Measurements from ENCODE around the gene HTRA1.

Gene HTRA1

DNA sequence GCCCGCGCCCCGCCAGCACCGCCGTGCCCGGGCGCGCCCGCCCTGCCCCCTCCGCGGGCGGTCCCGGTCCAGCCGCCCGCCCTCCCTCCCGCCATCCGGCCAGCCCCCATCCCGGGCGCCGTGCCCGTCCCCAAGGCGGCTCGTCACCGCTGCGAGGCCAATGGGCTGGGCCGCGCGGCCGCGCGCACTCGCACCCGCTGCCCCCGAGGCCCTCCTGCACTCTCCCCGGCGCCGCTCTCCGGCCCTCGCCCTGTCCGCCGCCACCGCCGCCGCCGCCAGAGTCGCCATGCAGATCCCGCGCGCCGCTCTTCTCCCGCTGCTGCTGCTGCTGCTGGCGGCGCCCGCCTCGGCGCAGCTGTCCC is at the start of gene HTRA1:
Gene HTRA1, plus strand, starts transcription at position 187 of the 362 bp plus-strand sequence. Its CDS starts 100 bp downstream, at position 287.
- DNase-seq (ENCODE audit: low spot score) = no peak

DNA sequence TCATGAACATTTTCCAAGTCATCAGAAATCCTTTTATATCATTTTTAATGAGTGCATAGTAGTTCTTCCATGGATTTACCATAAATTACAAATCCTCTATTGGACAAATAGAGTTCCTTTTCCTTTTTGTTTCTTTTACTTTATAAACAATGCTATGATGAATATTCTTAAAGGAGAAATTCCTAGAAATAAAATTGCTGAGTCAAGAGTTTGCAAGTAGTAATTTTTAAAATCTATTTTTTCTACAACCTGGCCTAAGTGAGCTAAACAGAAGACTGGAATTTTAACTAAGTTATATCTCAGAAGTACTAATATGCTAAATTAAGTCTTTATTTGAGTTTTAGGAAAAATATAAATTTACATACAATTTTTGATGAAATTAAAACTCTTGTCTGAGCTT is 48.0 kb upstream of the HTRA1 start:
- no peak for DNase-seq (ENCODE audit: low spot score)

DNA sequence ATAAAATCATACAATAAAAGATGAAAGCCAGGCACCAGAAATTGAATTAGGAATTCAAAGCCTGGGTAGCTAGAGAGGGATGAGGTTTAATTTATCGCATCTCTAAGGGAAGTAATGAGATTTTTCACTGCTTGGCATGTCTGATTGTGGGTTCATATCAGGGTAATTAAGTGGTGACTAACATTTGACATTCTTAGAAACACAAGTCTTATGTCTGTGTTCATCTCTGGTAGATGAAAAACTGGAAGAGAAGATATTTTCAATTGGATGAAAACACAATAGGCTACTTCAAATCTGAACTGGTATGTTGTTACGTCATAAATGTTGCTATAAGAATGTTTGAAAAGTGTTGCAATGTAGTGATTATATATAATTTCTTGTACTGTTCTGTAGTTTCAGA is 43.7 kb upstream of the HTRA1 start:
- DNase-seq (ENCODE audit: low spot score) = no peak

DNA sequence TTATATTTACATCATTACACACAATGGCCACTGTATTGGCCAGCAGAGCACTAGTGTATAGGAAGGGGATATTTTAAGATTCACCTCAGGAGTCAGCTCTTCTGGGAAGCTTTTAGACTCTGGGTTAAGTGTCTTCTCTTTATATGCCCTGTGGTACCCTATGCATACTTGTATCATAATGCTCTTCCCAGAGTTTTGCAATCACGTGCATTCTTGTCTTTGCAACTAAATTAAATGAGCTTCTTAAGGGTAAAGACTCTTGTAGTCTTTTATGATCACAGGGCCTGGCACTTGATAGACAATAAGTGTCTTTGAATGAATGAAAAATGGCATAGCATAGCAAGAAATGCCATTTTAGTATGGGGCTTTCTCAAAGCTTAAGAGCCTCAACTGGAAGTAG is 42.3 kb upstream of the HTRA1 start:
- no peak for DNase-seq (ENCODE audit: low spot score)

DNA sequence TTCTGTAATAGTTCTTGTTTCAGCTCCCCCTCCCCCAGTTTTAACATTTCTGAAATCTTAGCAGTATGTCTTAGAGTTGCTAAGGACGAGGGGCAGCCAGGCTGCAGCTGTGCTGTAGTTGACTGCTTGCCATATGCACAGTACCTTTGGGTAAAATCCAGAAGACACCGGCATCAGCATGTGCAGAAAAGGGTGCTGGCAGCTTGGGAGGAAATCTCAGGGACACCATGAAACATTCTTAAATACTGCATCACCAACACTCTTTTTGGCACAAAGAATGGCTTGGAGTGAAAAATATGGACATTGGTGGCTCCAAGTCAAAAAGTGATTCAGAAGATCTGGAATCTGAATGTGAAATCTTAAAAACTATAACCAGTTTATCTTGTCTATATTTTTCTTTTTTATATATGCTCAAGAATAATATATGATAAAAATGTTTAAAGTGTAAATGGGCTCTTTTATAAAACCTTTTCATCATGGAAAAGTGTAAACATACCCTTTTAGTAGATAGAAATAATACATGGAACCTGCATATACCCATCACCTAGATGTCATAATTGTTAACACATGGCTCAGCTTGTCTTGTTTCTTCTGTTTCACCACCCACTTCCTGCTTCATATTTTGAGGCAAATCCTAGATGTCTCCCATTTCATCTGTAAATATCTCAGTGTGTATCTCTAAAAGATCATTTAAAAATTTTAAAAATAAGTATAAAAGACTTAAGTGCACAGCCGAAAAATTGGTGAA is 41.3 kb upstream of the HTRA1 start:
- DNase-seq (ENCODE audit: low spot score) = no peak

DNA sequence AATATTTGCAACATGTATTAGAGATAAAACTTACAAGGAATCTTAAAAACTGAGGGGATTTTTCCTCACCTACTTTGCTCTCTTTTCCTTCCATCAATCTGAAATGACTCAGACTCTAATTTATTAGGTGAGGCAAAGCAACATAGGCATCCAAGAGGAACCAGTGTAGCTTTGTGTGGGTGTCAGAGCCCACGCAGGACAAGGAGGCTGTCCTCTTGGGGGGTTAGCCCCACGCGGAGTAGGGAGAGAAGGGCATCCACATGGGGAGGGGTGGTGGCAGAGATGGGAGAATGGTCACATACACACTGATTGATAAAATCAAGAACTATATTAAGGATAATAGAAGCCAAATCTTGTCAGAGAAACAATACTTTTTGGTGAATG is 40.7 kb upstream of the HTRA1 start:
- DNase-seq (ENCODE audit: low spot score) = no peak

DNA sequence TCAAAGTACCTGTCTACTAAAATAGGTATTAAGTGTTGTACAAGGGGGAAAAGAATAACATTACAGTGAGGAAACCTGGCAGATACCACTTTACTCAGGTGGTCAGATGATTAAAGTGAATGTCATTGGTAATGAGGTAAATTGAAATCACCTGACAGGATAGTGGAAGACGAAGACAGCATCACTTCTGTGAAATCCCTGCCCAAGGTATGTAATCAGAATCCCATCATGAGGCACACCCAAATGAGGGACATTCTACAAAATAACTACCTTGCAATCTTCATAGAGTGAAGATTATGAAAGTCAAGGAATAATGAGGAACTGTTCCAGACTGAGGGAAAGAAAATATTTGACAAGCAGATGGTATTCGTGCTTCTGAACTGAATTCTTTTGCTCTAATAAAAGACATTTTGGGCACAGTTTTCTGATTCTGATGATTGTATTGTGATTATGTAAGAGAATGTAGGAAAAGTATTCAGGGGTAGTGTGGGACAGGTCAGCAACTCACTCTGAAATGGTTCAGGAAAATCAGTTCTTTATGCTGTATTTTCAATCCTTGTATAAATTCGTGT is 40.2 kb upstream of the HTRA1 start:
- DNase-seq (ENCODE audit: low spot score) = no peak

DNA sequence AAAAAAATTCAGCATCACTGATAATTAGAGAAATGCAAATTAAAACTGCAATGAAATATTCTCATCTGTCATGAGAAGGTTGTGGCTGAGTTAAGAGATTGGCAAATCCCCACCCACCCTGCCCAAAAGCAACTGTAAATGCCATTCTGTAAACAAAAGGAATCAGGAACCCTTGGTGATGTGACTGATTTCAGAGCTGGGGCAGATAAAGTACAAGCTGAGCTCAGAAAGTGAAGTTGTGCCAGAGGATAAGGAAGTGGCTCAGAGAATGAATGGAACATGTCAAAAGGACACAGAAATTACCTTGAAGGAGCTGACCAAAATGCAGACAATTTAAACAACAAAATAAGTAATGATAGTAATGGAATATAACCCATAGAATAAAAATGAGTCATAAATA is 39.6 kb upstream of the HTRA1 start:
- no peak for DNase-seq (ENCODE audit: low spot score)

DNA sequence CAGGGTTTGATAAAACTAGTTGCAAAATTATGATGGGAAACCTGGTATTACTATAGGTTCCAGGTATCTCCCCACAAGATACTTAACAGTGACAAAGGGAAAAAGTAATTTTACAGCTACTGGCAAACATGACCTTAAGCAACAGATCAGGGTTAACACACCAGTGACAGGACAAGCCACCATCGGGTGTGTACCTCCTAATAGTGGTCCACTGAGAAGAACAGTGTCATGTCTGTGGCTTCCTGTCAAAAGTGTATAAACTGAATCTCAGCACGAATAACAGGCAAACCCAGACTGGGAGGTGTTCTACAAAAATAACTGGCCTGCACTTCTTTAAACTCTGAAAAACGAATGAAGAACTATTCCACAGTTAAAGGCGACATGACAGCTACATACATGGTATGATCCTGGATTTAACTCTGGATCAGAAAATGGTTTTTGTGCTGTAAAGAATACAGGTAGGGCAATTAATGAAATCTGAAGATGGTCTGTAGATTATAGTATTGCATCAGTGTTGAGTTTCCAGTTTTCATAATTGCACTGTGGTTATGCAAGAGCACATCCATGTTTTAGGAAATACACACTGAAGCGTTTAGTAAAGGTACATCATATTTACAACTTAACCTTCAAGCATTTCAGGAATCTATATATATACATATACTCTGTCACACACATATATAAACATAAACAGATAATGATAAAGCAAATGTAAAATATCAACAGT is 38.9 kb upstream of the HTRA1 start:
- DNase-seq (ENCODE audit: low spot score) = no peak

DNA sequence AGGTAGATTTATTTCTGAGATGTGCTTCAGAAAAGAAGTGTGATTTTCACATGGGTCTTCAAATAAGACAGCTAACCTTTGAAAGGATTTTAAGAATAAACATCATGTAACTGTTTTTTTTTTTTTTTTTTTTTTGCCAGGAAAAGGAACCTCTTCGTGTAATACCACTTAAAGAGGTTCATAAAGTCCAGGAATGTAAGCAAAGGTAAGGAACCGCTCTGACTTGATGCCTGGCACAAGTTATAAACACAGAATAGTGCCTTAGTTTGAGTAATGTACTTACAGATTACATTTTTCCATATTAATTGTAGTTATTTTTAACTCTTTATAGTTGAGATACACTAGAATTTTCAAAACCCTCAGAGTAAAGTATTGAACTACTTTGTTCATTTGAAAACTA is 37.3 kb upstream of the HTRA1 start:
- no peak for DNase-seq (ENCODE audit: low spot score)

DNA sequence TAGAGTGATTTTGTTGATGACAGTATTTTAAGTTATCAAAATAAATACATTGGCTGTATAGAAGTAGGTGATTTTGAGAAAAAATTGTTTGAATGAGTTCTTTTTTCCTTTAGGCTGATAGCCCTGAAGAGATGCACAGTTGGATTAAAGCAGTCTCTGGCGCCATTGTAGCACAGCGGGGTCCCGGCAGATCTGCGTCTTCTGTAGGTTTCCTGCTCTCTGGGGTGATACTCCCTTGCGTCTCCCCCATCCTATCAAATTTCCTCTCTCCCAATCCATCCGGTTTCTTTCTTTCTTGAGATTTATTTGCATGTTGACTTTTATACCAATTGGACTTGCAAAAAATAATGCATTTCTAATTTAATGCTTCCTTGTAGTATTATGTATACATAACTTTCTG is 34.5 kb upstream of the HTRA1 start:
- DNase-seq (ENCODE audit: low spot score) = no peak

DNA sequence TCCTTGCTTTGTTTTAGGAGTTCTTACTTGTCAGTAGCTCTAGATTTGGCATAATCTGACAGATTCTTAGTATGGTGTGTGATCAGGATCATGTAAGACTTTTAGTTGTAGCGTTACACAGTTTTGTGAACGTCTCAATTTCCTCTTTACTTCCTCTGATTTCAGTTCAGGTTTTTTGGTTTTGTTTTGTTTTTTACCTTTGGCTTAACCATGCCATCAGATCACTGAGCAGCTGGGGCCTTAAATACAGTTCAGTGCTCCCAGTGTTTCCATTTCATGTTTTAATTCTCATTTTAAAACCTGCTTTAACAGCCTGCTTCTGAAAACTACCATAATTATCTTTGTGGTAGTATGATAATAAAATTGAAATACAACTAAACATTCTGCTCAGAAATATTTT is 34.1 kb upstream of the HTRA1 start:
- DNase-seq (ENCODE audit: low spot score) = no peak

DNA sequence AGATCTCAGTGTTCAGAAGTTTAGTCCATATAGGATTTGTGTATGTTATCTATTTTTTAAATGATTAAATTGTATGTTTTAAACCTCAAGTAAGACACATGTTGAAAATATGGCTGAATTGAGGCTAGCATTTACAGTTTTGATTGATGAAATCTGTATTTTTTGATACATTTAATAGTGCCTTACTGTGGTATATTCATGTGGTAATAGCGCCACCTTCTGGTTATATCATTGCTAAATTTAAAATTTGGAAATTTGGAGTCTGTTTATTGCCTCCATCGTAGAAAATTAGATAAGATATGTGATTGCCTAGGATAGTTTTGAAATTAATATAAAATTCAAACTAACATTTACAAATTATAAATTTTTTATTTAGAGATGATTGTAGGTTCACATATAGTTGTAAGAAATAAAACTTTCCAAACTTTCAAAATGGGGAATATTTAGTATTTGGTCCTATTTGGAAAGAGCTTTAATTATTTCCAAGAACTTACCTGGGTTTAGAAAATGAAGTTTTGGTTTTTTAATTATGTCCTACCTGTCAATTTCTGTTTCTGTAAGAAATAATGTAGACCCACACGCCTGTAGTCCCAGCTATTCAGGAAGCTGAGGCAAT is 26.0 kb upstream of the HTRA1 start:
- DNase-seq (ENCODE audit: low spot score) = peak; percentile 24

DNA sequence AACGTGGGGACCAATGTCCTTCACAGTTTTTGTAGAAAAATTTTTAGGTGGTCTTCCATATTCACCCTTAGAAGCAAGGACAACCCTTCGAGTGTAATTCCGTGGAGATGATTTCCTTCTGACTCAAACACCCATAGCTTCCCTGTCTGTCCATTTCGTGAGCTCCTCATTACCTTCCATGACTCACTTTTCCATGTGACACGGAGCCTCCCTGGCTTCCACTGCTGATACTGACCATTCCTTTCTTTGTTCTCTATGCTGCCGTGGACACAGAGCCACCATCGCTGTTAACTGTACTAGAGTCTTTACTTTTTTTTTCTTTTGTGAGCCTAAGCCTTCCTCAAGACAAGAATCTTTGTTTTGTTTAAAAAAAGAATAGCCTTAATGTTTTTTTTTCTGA is 19.4 kb upstream of the HTRA1 start:
- no peak for DNase-seq (ENCODE audit: low spot score)

DNA sequence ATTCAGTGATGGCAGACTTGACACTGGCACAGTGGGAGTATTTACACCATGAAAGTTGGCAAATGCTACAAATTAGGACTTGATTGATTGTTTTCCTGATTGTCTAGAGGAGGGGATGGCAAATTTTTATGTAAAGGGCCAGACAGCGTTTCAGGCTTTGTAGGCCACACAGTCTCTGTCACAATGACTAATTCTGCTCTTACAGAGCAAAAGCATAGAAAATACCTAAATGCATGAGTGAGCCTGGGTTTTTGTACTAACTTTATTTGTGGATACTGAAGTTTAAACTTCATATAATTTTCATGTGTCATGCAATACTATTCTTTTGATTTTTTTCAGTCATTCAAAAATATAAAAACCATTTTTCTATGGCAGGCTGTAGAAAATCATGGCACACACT is 15.9 kb upstream of the HTRA1 start:
- no peak for DNase-seq (ENCODE audit: low spot score)

DNA sequence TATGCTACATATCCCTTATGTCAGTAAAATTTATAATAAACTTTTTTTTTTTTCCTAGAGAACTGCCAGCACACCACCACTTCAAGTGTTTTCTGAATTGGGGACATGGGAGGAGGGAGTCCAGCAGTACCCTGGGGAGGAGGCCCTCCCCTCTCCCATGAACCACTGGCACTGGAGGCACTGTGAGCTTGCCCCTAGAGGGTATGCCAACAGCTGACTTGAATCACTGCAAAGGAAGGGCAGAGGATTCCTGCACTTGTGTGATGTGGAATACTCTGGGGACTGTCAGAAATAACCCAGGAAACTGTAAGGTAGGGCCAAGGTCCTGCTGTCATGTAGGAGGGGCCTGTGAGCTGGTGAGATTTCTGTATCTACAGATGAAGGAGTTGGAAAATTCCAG is 15.4 kb upstream of the HTRA1 start:
- DNase-seq (ENCODE audit: low spot score) = no peak

DNA sequence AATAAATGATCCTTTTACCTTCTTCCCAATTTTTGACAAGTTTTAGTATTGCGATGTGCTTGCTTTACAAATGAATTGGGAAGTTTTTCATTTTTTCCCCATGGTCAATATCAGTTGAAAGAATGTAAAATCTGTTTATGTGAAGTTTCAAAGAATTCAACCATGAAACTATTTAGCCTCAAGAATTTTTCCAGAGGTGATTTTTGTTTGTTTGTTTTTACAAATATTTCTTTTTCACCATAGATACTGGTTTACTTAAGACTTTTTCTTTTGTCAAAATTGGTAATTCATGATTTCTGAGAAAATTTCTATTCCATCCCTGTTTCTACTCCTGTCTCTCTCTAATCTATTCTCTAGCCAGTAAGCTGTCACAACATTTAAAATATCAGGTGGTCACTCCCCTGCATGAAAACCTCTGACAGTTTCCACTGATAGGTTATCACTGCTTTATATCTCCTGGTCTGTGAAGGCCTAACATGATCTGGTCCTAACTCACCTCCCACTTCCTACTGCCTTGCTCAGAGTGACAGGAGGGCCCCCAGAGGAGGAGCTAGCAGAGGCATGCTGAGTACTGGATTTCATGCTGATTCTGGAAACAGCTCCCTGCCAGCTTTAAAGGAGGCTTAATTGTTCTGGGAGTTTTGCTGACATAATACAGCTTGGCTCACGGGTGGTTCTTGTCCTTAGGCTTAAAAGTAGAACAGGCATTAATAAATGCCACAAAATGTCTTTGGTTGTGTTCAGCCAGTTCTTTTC is 14.5 kb upstream of the HTRA1 start:
- DNase-seq (ENCODE audit: low spot score) = no peak

DNA sequence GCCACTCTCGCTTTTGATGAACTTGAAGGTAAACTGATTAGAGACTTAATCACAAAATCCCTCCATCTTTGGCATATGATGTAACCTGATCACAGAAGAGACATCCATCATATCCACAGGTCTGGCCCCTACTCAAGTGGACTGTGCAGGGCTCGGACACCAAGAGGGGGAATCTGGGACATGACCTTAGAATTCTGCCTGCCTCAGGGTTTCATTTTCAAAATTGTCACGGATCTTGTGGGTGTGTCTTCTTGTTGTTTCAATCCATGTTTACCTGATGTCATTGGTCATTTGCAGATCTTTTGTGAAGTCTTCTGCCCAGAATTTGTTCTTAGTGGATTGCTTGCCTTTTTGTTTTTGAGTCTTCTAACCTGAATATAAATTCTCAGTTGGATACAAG is 12.8 kb upstream of the HTRA1 start:
- DNase-seq (ENCODE audit: low spot score) = no peak

DNA sequence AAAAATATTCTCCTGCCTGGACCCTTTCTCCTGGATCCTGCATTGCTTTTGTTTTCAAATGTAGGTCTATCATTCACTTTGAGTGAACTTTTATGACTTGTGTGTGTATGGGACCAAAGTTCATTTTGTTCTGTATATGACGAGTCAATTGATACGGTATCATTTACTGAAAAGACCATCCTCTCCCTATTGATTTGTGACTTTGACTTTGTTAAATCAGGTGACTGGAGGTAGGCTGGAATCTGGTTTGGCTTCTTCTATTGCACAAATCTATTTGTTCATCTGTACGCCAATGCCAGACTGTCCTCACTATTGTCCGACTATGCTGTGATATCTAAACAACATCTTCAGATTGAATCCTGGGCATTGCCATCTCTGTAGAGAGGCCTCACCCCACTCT is 12.2 kb upstream of the HTRA1 start:
- no peak for DNase-seq (ENCODE audit: low spot score)

DNA sequence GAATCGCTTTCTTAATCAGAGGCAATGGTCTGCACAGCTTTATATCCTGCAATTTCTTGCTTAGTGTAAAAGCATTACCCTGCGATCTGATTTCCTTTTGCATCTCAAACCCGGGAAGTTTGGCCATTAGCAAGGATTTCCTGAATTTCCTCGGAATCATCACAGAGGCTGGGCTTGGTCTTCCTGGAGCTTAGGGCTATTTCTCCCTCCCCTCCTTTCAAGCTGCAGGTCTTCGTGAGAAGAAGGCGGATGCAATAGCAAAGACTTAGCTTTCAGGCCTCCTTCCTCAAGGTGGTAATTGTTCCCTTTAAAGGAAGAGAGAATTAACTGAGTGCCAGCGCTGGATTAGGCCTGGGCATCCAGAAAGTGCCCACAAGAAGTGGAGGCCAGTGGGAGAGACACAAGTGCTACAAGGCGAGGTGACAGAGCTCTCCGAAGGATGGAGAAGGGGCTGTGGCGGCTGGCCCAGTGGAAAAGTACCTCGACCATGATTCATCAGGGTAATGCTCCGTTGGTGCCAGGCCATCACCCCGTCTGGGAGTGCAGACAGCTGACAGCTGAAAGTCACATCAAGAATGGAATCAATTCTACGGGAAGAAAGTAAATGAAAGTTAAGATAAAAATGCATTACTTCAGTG is 10.9 kb upstream of the HTRA1 start:
- no peak for DNase-seq (ENCODE audit: low spot score)

DNA sequence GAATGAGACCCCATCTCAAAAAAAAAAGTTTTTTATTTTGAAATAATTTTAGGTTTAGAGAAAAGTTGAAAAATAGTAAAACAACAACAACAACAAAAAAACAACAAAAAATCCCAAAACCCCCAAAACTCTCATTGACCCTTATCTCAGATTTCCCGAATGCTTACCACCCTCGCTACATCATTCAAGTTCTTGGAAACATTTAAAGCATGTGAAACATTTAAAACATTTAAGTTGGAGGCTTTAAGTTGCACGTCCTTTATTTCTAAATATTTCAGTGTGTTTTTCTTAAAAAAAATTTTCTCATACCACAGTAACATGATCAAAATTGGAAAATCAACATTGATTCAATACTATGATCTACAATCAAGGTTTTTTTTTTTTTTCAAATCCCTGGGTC is 7.3 kb upstream of the HTRA1 start:
- no peak for DNase-seq (ENCODE audit: low spot score)

DNA sequence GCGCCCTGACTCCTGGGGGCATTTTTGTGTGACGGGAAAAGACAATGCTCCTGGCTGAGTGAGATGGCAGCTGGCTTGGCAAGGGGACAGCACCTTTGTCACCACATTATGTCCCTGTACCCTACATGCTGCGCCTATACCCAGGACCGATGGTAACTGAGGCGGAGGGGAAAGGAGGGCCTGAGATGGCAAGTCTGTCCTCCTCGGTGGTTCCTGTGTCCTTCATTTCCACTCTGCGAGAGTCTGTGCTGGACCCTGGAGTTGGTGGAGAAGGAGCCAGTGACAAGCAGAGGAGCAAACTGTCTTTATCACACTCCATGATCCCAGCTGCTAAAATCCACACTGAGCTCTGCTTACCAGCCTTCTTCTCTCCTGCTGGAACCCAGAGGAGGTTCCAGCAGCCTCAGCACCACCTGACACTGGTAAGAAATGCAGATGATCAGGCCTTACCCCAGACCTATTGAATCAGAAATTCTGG is 6.7 kb upstream of the HTRA1 start, which contains the start of gene ARMS2:
Gene ARMS2, plus strand, starts transcription at position 51 of the 478 bp plus-strand sequence. Its CDS starts 75 bp downstream, at position 126.
- DNase-seq (ENCODE audit: low spot score) = no peak

All from germinal center (tissue), 1 donor.